HepG2 (cell line): ENCODE measurements around the gene SLC25A44. TPM values are rescaled to one million over a fixed set of nuclear protein-coding genes. Genes with fewer than 3 reads are reported as not detected.

ENCODE experiments used
- ARID3A ChIP-seq: IDR thresholded peaks from 2 replicates; pipeline ENCODE4 v1.6.1; 2012; ENCODE audit warnings: low read depth, low read length, improper control_type of control experiment
- GATAD2A ChIP-seq: IDR thresholded peaks from 2 replicates; pipeline ENCODE4 v1.6.1; 2016
- JUN ChIP-seq: sonication (generic); formaldehyde crosslinking; IDR thresholded peaks from 2 replicates; pipeline ENCODE4 v1.4.0; 2020; ENCODE audit warnings: mild to moderate bottlenecking, missing genetic modification reagents
- KLF9 ChIP-seq: IDR thresholded peaks from 2 replicates; pipeline ENCODE4 v1.6.1; 2016; ENCODE audit warnings: low read depth
- MAFK ChIP-seq, 2 experiments: IDR thresholded peaks in 1 of 2; conservative IDR thresholded peaks in 1 of 2; 2 replicates each; pipeline ENCODE4 v1.6.1; 2011; ENCODE audit warnings: improper control_type of control experiment in 2 of 2, low read length in 2 of 2
- NPAS2 ChIP-seq: sonication (generic); formaldehyde crosslinking; IDR thresholded peaks from 2 replicates; pipeline ENCODE4 v1.8.0; 2022; ENCODE audit warnings: mild to moderate bottlenecking, missing genetic modification reagents, borderline replicate concordance
- PRDM4 ChIP-seq: sonication (generic); formaldehyde crosslinking; IDR thresholded peaks from 2 replicates; pipeline ENCODE4 v1.9.0; 2021; ENCODE audit warnings: missing genetic modification reagents, borderline replicate concordance
- PRMT3 ChIP-seq: sonication (generic); formaldehyde crosslinking; IDR thresholded peaks from 2 replicates; pipeline ENCODE4 v1.8.1; 2022; ENCODE audit warnings: low read depth, mild to moderate bottlenecking, moderate library complexity, missing genetic modification reagents, borderline replicate concordance
- REPIN1 ChIP-seq: sonication (generic); formaldehyde crosslinking; IDR thresholded peaks from 2 replicates; pipeline ENCODE4 v1.8.0; 2022; ENCODE audit warnings: missing genetic modification reagents, low read depth, mild to moderate bottlenecking, borderline replicate concordance
- RFX3 ChIP-seq: IDR thresholded peaks from 2 replicates; pipeline ENCODE4 v1.6.1; 2016; ENCODE audit warnings: missing biosample characterization, missing genetic modification reagents
- SAP130 ChIP-seq: IDR thresholded peaks from 2 replicates; pipeline ENCODE4 v1.6.1; 2016; ENCODE audit warnings: low read depth
- SOX13 ChIP-seq, 3 experiments: fragments of 450-650 bp in 1 of 3; sonication (generic) in 1 of 3; formaldehyde crosslinking in 1 of 3; IDR thresholded peaks in 2 of 3; conservative IDR thresholded peaks in 1 of 3; 2 replicates each; pipeline versions ENCODE4 v1.5.0 to v1.6.1; 2016 to 2020; ENCODE audit warnings: antibody characterized with exemption in 1 of 3, mild to moderate bottlenecking in 1 of 3, missing compliant biosample characterization in 1 of 3, missing genetic modification reagents in 1 of 3, moderate library complexity in 1 of 3
- TFAP4 ChIP-seq: sonication (generic); IDR thresholded peaks from 2 replicates; pipeline ENCODE4 v1.6.1; 2016; ENCODE audit warnings: low read depth, borderline replicate concordance
- ZBTB1 ChIP-seq: sonication (generic); formaldehyde crosslinking; IDR thresholded peaks from 2 replicates; pipeline ENCODE4 v1.4.0; 2020; ENCODE audit warnings: missing genetic modification reagents, borderline replicate concordance
- ZC3H4 ChIP-seq: sonication (generic); formaldehyde crosslinking; IDR thresholded peaks from 2 replicates; pipeline ENCODE4 v1.4.0; 2020; ENCODE audit warnings: missing genetic modification reagents, borderline replicate concordance
- ZFX ChIP-seq: sonication (generic); formaldehyde crosslinking; IDR thresholded peaks from 2 replicates; pipeline ENCODE4 v1.4.0; 2020; ENCODE audit warnings: mild to moderate bottlenecking, low read depth, missing genetic modification reagents, moderate library complexity
- ZNF121 ChIP-seq: sonication (generic); formaldehyde crosslinking; IDR thresholded peaks from 2 replicates; pipeline ENCODE4 v1.5.0; 2020; ENCODE audit warnings: mild to moderate bottlenecking, missing genetic modification reagents
- ZNF124 ChIP-seq: sonication (generic); formaldehyde crosslinking; IDR thresholded peaks from 2 replicates; pipeline ENCODE4 v1.4.0; 2020; ENCODE audit warnings: missing genetic modification reagents
- ZNF276 ChIP-seq: sonication (generic); formaldehyde crosslinking; IDR thresholded peaks from 2 replicates; pipeline ENCODE4 v1.4.0; 2020; ENCODE audit warnings: mild to moderate bottlenecking, low read depth, missing genetic modification reagents
- ZNF546 ChIP-seq: sonication (generic); formaldehyde crosslinking; conservative IDR thresholded peaks from 2 replicates; pipeline ENCODE4 v1.8.1; 2023; ENCODE audit warnings: mild to moderate bottlenecking, missing genetic modification reagents
- ZNF720 ChIP-seq: sonication (generic); formaldehyde crosslinking; IDR thresholded peaks from 2 replicates; pipeline ENCODE4 v1.4.0; 2020; ENCODE audit warnings: missing genetic modification reagents
- ZNF816 ChIP-seq: sonication (generic); formaldehyde crosslinking; IDR thresholded peaks from 2 replicates; pipeline ENCODE4 v1.8.0; 2022; ENCODE audit warnings: missing genetic modification reagents, mild to moderate bottlenecking, borderline replicate concordance
- ZSCAN31 ChIP-seq: sonication (generic); formaldehyde crosslinking; IDR thresholded peaks from 2 replicates; pipeline ENCODE4 v1.5.0; 2020; ENCODE audit warnings: low read depth, mild to moderate bottlenecking, missing genetic modification reagents
- polyA plus RNA-seq, 8 experiments: library from polyadenylated mRNA; depleted of rRNA in 3 of 8; stranded (reverse) in 7 of 8; unstranded in 1 of 8; fragments of >200 nt; fragmentation: Illumina TruSeq in 4 of 8; extraction: Trizol in 4 of 8; gene quantifications; 2 replicates each; pipeline versions ENCODE4 v1.2.1 to v1.2.3, GENCODE V29; 2011 to 2016; ENCODE audit warnings: low read depth in 4 of 8, missing spikeins in 1 of 8, mixed read lengths in 1 of 8; ENCODE audit not compliant: insufficient read depth in 1 of 8
- total RNA-seq, 5 experiments: library from RNA; depleted of rRNA; stranded (reverse); fragments of >200 nt; fragmentation: Illumina TruSeq; extraction: Trizol; gene quantifications; 2 replicates each; pipeline ENCODE4 v1.2.3, GENCODE V29; 2016; ENCODE audit warnings: low read depth in 1 of 5

The SLC25A44 gene
- total and polyA plus RNA-seq, 2 of the 13 experiments (the other 11 are each of a cell fraction or from before 2014, with no cell fraction given), result 10.7 to 13.4 TPM

GRCh38 chr1:156146020-156146768, 47.7 kb upstream of the SLC25A44 start (continued):
- TF ChIP-seq ARID3A, result 0 out of 2 replicates have a peak, but pooled peaks have one; percentile 25
- TF ChIP-seq NPAS2 (CRISPR knock-in tag), result no peak
- no peak for TF ChIP-seq ZBTB1 (CRISPR knock-in tag)
- TF ChIP-seq ZNF720 (CRISPR knock-in tag), result no peak
- TF ChIP-seq TFAP4, result no peak
- no peak for TF ChIP-seq RFX3 (CRISPR knock-in tag)
- TF ChIP-seq ZNF546 (CRISPR knock-in tag), result no peak
- peak; percentile 45 for TF ChIP-seq ZSCAN31 (CRISPR knock-in tag)
- no peak for TF ChIP-seq PRMT3 (CRISPR knock-in tag)
- no peak for TF ChIP-seq ZNF276 (CRISPR knock-in tag)
- TF ChIP-seq MAFK (conservative IDR thresholded peaks at IDR 0.05 in 1 of 2, IDR thresholded peaks at IDR 0.05 in 1 of 2; ENCODE audit: low read length in 2 of 2), result no peak
- TF ChIP-seq SAP130, result peak; percentile 66
- peak; percentile 72 for TF ChIP-seq GATAD2A (CRISPR knock-in tag)
- TF ChIP-seq REPIN1 (CRISPR knock-in tag), result peak; percentile 38; the same call in 1 of the 2 replicates
- TF ChIP-seq SOX13 (IDR thresholded peaks at IDR 0.05), result no peak
- TF ChIP-seq SOX13 (CRISPR knock-in tag; conservative IDR thresholded peaks at IDR 0.05 in 1 of 2, IDR thresholded peaks at IDR 0.05 in 1 of 2), result peak in 1 of 2 experiments; percentile 51; a peak in 1 of 4 replicates
- no peak for TF ChIP-seq ZNF124
- no peak for TF ChIP-seq KLF9 (CRISPR knock-in tag)
- no peak for TF ChIP-seq JUN (CRISPR knock-in tag)
- no peak for TF ChIP-seq ZFX
- no peak for TF ChIP-seq ZNF816 (CRISPR knock-in tag)
- no peak for TF ChIP-seq PRDM4 (CRISPR knock-in tag)
- no peak for TF ChIP-seq ZC3H4 (CRISPR knock-in tag)
- TF ChIP-seq ZNF121, result peak; percentile 40; the same call in 1 of the 2 replicates
